GM23248 (cell line): ENCODE data around the gene SUB1. TPM values are rescaled to one million over a fixed set of nuclear protein-coding genes. Genes with fewer than 3 reads are reported as not detected.

Source experiments
- DNase-seq: peaks from one replicate; pipeline ENCODE4 v3.0.0-alpha.2; 2015
- H2AFZ ChIP-seq: fragments of 200-600 bp; sonication (generic); 2 replicates; pipeline ENCODE4 v1.6.1; 2016; ENCODE audit warnings: antibody characterized with exemption
- H3F3A ChIP-seq: fragments of 200-600 bp; sonication (generic); 2 replicates; pipeline ENCODE4 v1.6.1; 2016; ENCODE audit warnings: mild to moderate bottlenecking, antibody characterized with exemption, mixed run types; ENCODE audit not compliant: insufficient read depth
- H3K27ac ChIP-seq: fragments of 200-600 bp; sonication (generic); 2 replicates; pipeline ENCODE4 v1.5.1; 2016; ENCODE audit warnings: mild to moderate bottlenecking
- H3K27me3 ChIP-seq: fragments of 200-600 bp; sonication (generic); replicated peaks from 2 replicates; pipeline ENCODE4 v1.6.1; 2016; ENCODE audit warnings: mild to moderate bottlenecking; ENCODE audit not compliant: insufficient read depth
- H3K36me3 ChIP-seq: fragments of 200-600 bp; sonication (generic); 2 replicates; pipeline ENCODE4 v1.6.1; 2016; ENCODE audit warnings: low read depth, mild to moderate bottlenecking
- H3K4me1 ChIP-seq: fragments of 200-600 bp; sonication (generic); 2 replicates; pipeline ENCODE4 v1.6.1; 2016; ENCODE audit warnings: mild to moderate bottlenecking; ENCODE audit not compliant: insufficient read depth
- H3K4me2 ChIP-seq: fragments of 200-600 bp; sonication (generic); one replicate; pipeline ENCODE4 v1.6.1; 2016; ENCODE audit warnings: mild to moderate bottlenecking; ENCODE audit not compliant: unreplicated experiment
- H3K4me3 ChIP-seq: fragments of 200-600 bp; sonication (generic); 2 replicates; pipeline ENCODE4 v1.5.1; 2016; ENCODE audit warnings: mild to moderate bottlenecking
- H3K79me2 ChIP-seq: fragments of 200-600 bp; sonication (generic); 2 replicates; pipeline ENCODE4 v1.6.1; 2016; ENCODE audit warnings: mild to moderate bottlenecking; ENCODE audit not compliant: insufficient read depth
- H3K9ac ChIP-seq: fragments of 200-600 bp; sonication (generic); 2 replicates; pipeline ENCODE4 v1.6.1; 2016; ENCODE audit warnings: mild to moderate bottlenecking
- H3K9me2 ChIP-seq: fragments of 200-600 bp; sonication (generic); 2 replicates; pipeline ENCODE4 v1.6.1; 2016; ENCODE audit warnings: mixed run types, mild to moderate bottlenecking, moderate library complexity; ENCODE audit not compliant: insufficient read depth
- H3K9me3 ChIP-seq: fragments of 200-600 bp; sonication (generic); one replicate; pipeline ENCODE4 v1.6.1; 2017; ENCODE audit warnings: low read depth
- H4K20me1 ChIP-seq: fragments of 200-600 bp; sonication (generic); 2 replicates; pipeline ENCODE4 v1.6.0; 2016; ENCODE audit not compliant: insufficient read depth
- EZH2 ChIP-seq: fragments of 200-600 bp; sonication (generic); IDR thresholded peaks from 2 replicates; pipeline ENCODE4 v1.6.1; 2018; ENCODE audit warnings: antibody characterized with exemption, mild to moderate bottlenecking; ENCODE audit not compliant: insufficient read depth, poor library complexity, severe bottlenecking
- EZH2phosphoT487 ChIP-seq: fragments of 200-600 bp; sonication (generic); IDR thresholded peaks from 2 replicates; pipeline ENCODE4 v1.6.1; 2018; ENCODE audit warnings: antibody characterized with exemption, moderate library complexity, mild to moderate bottlenecking, low read depth; ENCODE audit not compliant: insufficient read depth
- WGBS, 2 experiments: methylation state at CpG; one replicate each; pipeline ENCODE4 v1.1.6; 2015 to 2017; ENCODE audit warnings: low lambda C conversion rate in 2 of 2, low coverage in 1 of 2; ENCODE audit errors: missing lambda C conversion rate in 2 of 2; 5-methylcytosine and 5-hydroxymethylcytosine counted together
- in situ Hi-C: fragments of 300-500 bp; cut with MboI; formaldehyde crosslinking; loops from 2 replicates; pipeline ENCODE4 v1.15.0; 2020
- polyA plus RNA-seq: library from polyadenylated mRNA; unstranded; fragments of >200 nt; fragmentation: Nextera tagmentation; extraction: Ambion mirVana; gene quantifications from 2 replicates; pipeline ENCODE4 v1.2.1, GENCODE V29; 2016
- total RNA-seq: library from RNA; depleted of rRNA; stranded (reverse); fragments of >200 nt; shearing (Covaris generic); gene quantifications from 2 replicates; pipeline ENCODE4 v1.2.3, GENCODE V29; 2014; rRNA removed

Gene SUB1
- total and polyA plus RNA-seq, 2 experiments from 2014 or later, result 350 to 489 TPM

- no peaks in the 10 kb centered on the region for H3K4me1 ChIP-seq
Observed at GRCh38 chr5:32651088-32651487, 65.7 kb downstream of the SUB1 start.

GRCh38 chr5:32651638-32652037 lies 66.3 kb downstream of the SUB1 start:
- no peaks in the 10 kb centered on the region for H3K79me2 ChIP-seq
- TF ChIP-seq EZH2, result no peak
- TF ChIP-seq EZH2phosphoT487, result no peak
- no peak overlapping the region for H2AFZ ChIP-seq
- no peaks in the 10 kb centered on the region for H3F3A ChIP-seq
- H3K27me3 ChIP-seq, result no peaks in the 10 kb centered on the region
- no peaks in the 10 kb centered on the region for H3K9me3 ChIP-seq
- no peak overlapping the region for H3K9ac ChIP-seq
- no peak overlapping the region for H3K27ac ChIP-seq
- DNase-seq, result no peak
- in situ Hi-C loops, result no loop called here
- no peak overlapping the region for H3K4me2 ChIP-seq
- WGBS, 2 experiments, result 73 to 76% methylated on average over 5 of the region's 5 CpGs
- no peaks in the 10 kb centered on the region for H3K4me1 ChIP-seq
- no peaks in the 10 kb centered on the region for H4K20me1 ChIP-seq
- H3K9me2 ChIP-seq, result no peaks in the 10 kb centered on the region
- no peak overlapping the region for H3K4me3 ChIP-seq
- H3K36me3 ChIP-seq, result no peaks in the 10 kb centered on the region

More at GRCh38 chr5:32651088-32651487, 65.7 kb downstream of the SUB1 start:
- Histone ChIP-seq H4K20me1 (no peaks in the 10 kb centered on the region), H3K9ac (no peak overlapping the region), H3K27ac (no peak overlapping the region), H3K4me3 (no peak overlapping the region), H3K4me2 (no peak overlapping the region), H2AFZ (no peak overlapping the region), H3K36me3 (no peaks in the 10 kb centered on the region), H3K27me3 (no peaks in the 10 kb centered on the region), H3K79me2 (no peaks in the 10 kb centered on the region), H3F3A (no peaks in the 10 kb centered on the region), H3K9me2 (no peaks in the 10 kb centered on the region), H3K9me3 (no peaks in the 10 kb centered on the region)
- in situ Hi-C loops, result no loop called here
- no peak for DNase-seq
- whole genome bisulfite sequencing, 2 experiments, result 63% methylated on average over 4 of the region's 4 CpGs
- TF ChIP-seq EZH2phosphoT487 (no peak), EZH2 (no peak)

Other genes with a start within 250 kb of the SUB1 start
- 110 and 124 TPM in 2 replicates for gene ZFR, start 140.8 kb upstream of the SUB1 start, total RNA-seq
- gene ZFR, start 140.8 kb upstream of the SUB1 start, polyA plus RNA-seq, result 103 and 110 TPM in 2 replicates
- gene NPR3, start 125.8 kb downstream of the SUB1 start, total RNA-seq, result 87.1 and 97.0 TPM in 2 replicates
- 37.6 and 39.2 TPM in 2 replicates for gene NPR3, start 125.8 kb downstream of the SUB1 start, polyA plus RNA-seq